ENCODE data around the gene TMCC1. TPM values are rescaled to one million over a fixed set of nuclear protein-coding genes. Genes with fewer than 3 reads are reported as not detected.

TMCC1 gene
- total RNA-seq, 2 donors from 2014 or later, result 10.1 to 13.2 TPM

GRCh38 chr3:129868912-129869311, 24.6 kb downstream of the TMCC1 start:
- Histone ChIP-seq H3K9me3 (no peaks in the 10 kb centered on the region), H3K27me3 (no peaks in the 10 kb centered on the region), H3K4me3 (no peak overlapping the region), H3K27ac (no peak overlapping the region), H3K4me1 (no peaks in the 10 kb centered on the region), H3K36me3 (replicated peaks in 1 of 2; ENCODE audit: insufficient read depth in 1 of 2, low read depth in 2 of 2) (peaks cover 0 to 2% of the 10 kb centered on the region in 2 donors)
- no peak for ATAC-seq
- no peak for TF ChIP-seq CTCF (IDR thresholded peaks at IDR 0.05)
- no peak for TF ChIP-seq POLR2A (IDR thresholded peaks at IDR 0.05)
- 94 to 98% methylated on average over 2 of the region's 2 CpGs for WGBS, 2 donors
- no peak for DNase-seq
- intact Hi-C loops (cut with DNase I), result no loop called here

- 83 to 85% methylated on average over 5 of the region's 5 CpGs for WGBS, 2 donors
- H3K27ac ChIP-seq, result no peak overlapping the region
- TF ChIP-seq POLR2A (IDR thresholded peaks at IDR 0.05) (no peak), CTCF (IDR thresholded peaks at IDR 0.05) (no peak)
- H3K4me1 ChIP-seq, result no peaks in the 10 kb centered on the region
- DNase-seq (no peak), ATAC-seq (no peak)
- intact Hi-C loops (cut with DNase I), result no loop called here
- H3K9me3 ChIP-seq, result no peaks in the 10 kb centered on the region
- no peaks in the 10 kb centered on the region for H3K27me3 ChIP-seq
- no peaks in the 10 kb centered on the region for H3K36me3 ChIP-seq (replicated peaks in 1 of 2; ENCODE audit: insufficient read depth in 1 of 2, low read depth in 2 of 2)
- H3K4me3 ChIP-seq, result no peak overlapping the region
Observed at GRCh38 chr3:129867506-129868124, 25.9 kb downstream of the TMCC1 start.

GRCh38 chr3:129865806-129866205, 27.7 kb downstream of the TMCC1 start:
- 87 to 90% methylated on average over 2 of the region's 2 CpGs for WGBS, 2 donors
- H3K4me3 ChIP-seq, result no peak overlapping the region
- TF ChIP-seq POLR2A (IDR thresholded peaks at IDR 0.05), result no peak
- no peak for TF ChIP-seq CTCF (IDR thresholded peaks at IDR 0.05)
- no peaks in the 10 kb centered on the region for H3K4me1 ChIP-seq
- no peak for DNase-seq
- ATAC-seq, result no peak
- H3K27me3 ChIP-seq, result no peaks in the 10 kb centered on the region
- no peaks in the 10 kb centered on the region for H3K9me3 ChIP-seq
- intact Hi-C loops (cut with DNase I), result no loop called here
- no peak overlapping the region for H3K27ac ChIP-seq
- H3K36me3 ChIP-seq (replicated peaks in 1 of 2; ENCODE audit: insufficient read depth in 1 of 2, low read depth in 2 of 2), result no peaks in the 10 kb centered on the region

GRCh38 chr3:129864519-129864918, 29.0 kb downstream of the TMCC1 start:
- H3K4me3 ChIP-seq, result no peak overlapping the region
- no peaks in the 10 kb centered on the region for H3K36me3 ChIP-seq (replicated peaks in 1 of 2; ENCODE audit: insufficient read depth in 1 of 2, low read depth in 2 of 2)
- H3K27me3 ChIP-seq, result no peaks in the 10 kb centered on the region
- ATAC-seq, result no peak
- no peaks in the 10 kb centered on the region for H3K9me3 ChIP-seq
- intact Hi-C loops (cut with DNase I), result no loop called here
- 94 to 100% methylated on average over 1 of the region's 1 CpG for WGBS, 2 donors
- no peak for DNase-seq
- TF ChIP-seq POLR2A (IDR thresholded peaks at IDR 0.05) (no peak), CTCF (IDR thresholded peaks at IDR 0.05) (no peak)
- H3K27ac ChIP-seq, result no peak overlapping the region
- no peaks in the 10 kb centered on the region for H3K4me1 ChIP-seq

- Histone ChIP-seq H3K27me3 (no peaks in the 10 kb centered on the region), H3K4me1 (peaks cover 22% of the 10 kb centered on the region), H3K36me3 (replicated peaks in 1 of 2; ENCODE audit: insufficient read depth in 1 of 2, low read depth in 2 of 2) (no peaks in the 10 kb centered on the region), H3K4me3 (no peak overlapping the region), H3K27ac (no peak overlapping the region), H3K9me3 (no peaks in the 10 kb centered on the region)
- DNase-seq (no peak), ATAC-seq (no peak)
- 95 to 97% methylated on average over 4 of the region's 4 CpGs for WGBS, 2 donors
- TF ChIP-seq POLR2A (IDR thresholded peaks at IDR 0.05) (no peak), CTCF (IDR thresholded peaks at IDR 0.05) (no peak)
- intact Hi-C loops (cut with DNase I), result no loop called here
Observed at GRCh38 chr3:129859272-129859671, 34.2 kb downstream of the TMCC1 start.
